ENCODE data around the gene TRIB2.
A peak's percentile ranks its signal among the peaks of the same experiment; 100 is the strongest.

TRIB2 gene

GRCh38 chr2:12771154-12771553 lies 54.4 kb downstream of the TRIB2 start:
- Histone ChIP-seq H3K27ac (ENCODE audit: low read depth, low read length) (no peak overlapping the region), H3K27me3 (ENCODE audit: control insufficient read depth in 1 of 2, insufficient read depth in 2 of 2, low read length in 2 of 2) (no peaks in the 10 kb centered on the region), H3K4me1 (ENCODE audit: insufficient read depth, low read length) (no peaks in the 10 kb centered on the region)

GRCh38 chr2:12773586-12774394 lies 57.1 kb downstream of the TRIB2 start:
- Histone ChIP-seq H3K9me3 (ENCODE audit: low read length) (no peaks in the 10 kb centered on the region), H3K4me3 (ENCODE audit: low read depth in 1 of 2, low read length in 2 of 2) (no peak overlapping the region), H3K27ac (ENCODE audit: low read depth, low read length) (no peak overlapping the region), H3K36me3 (ENCODE audit: insufficient read depth, low read length) (no peaks in the 10 kb centered on the region), H3K4me1 (ENCODE audit: insufficient read depth, low read length) (no peaks in the 10 kb centered on the region), H3K27me3 (ENCODE audit: control insufficient read depth in 1 of 2, insufficient read depth in 2 of 2, low read length in 2 of 2) (no peaks in the 10 kb centered on the region), H3K9ac (ENCODE audit: low read length) (no peak overlapping the region)

More at GRCh38 chr2:12771154-12771553, 54.4 kb downstream of the TRIB2 start:
- Histone ChIP-seq H3K9ac (ENCODE audit: low read length) (no peak overlapping the region), H3K4me3 (ENCODE audit: low read depth in 1 of 2, low read length in 2 of 2) (no peak overlapping the region), H3K9me3 (ENCODE audit: low read length) (no peaks in the 10 kb centered on the region), H3K36me3 (ENCODE audit: insufficient read depth, low read length) (no peaks in the 10 kb centered on the region)

- Histone ChIP-seq H3K9ac (ENCODE audit: low read length) (no peak overlapping the region), H3K27me3 (ENCODE audit: control insufficient read depth in 1 of 2, insufficient read depth in 2 of 2, low read length in 2 of 2) (no peaks in the 10 kb centered on the region), H3K36me3 (ENCODE audit: insufficient read depth, low read length) (no peaks in the 10 kb centered on the region), H3K27ac (ENCODE audit: low read depth, low read length) (no peak overlapping the region), H3K4me3 (ENCODE audit: low read depth in 1 of 2, low read length in 2 of 2) (no peak overlapping the region), H3K9me3 (ENCODE audit: low read length) (no peaks in the 10 kb centered on the region), H3K4me1 (ENCODE audit: insufficient read depth, low read length) (no peaks in the 10 kb centered on the region)
Measured at GRCh38 chr2:12774395-12774727, 57.6 kb downstream of the TRIB2 start.

- H3K36me3 ChIP-seq (ENCODE audit: insufficient read depth, low read length), result no peaks in the 10 kb centered on the region
- no peak overlapping the region for H3K4me3 ChIP-seq (ENCODE audit: low read depth in 1 of 2, low read length in 2 of 2)
- no peak overlapping the region for H3K27ac ChIP-seq (ENCODE audit: low read depth, low read length)
- H3K4me1 ChIP-seq (ENCODE audit: insufficient read depth, low read length), result no peaks in the 10 kb centered on the region
- no peaks in the 10 kb centered on the region for H3K27me3 ChIP-seq (ENCODE audit: control insufficient read depth in 1 of 2, insufficient read depth in 2 of 2, low read length in 2 of 2)
- H3K9ac ChIP-seq (ENCODE audit: low read length), result no peak overlapping the region
- no peaks in the 10 kb centered on the region for H3K9me3 ChIP-seq (ENCODE audit: low read length)
Measured at GRCh38 chr2:12776521-12776961, 59.8 kb downstream of the TRIB2 start.

- Histone ChIP-seq H3K36me3 (ENCODE audit: insufficient read depth, low read length) (no peaks in the 10 kb centered on the region), H3K4me1 (ENCODE audit: insufficient read depth, low read length) (no peaks in the 10 kb centered on the region)
Measured at GRCh38 chr2:12778369-12778768, 61.6 kb downstream of the TRIB2 start.

GRCh38 chr2:12778811-12779579 lies 62.3 kb downstream of the TRIB2 start:
- Histone ChIP-seq H3K4me3 (ENCODE audit: low read depth in 1 of 2, low read length in 2 of 2) (no peak overlapping the region), H3K27me3 (ENCODE audit: control insufficient read depth in 1 of 2, insufficient read depth in 2 of 2, low read length in 2 of 2) (no peaks in the 10 kb centered on the region), H3K4me1 (ENCODE audit: insufficient read depth, low read length) (no peaks in the 10 kb centered on the region), H3K9ac (ENCODE audit: low read length) (no peak overlapping the region), H3K9me3 (ENCODE audit: low read length) (no peaks in the 10 kb centered on the region), H3K36me3 (ENCODE audit: insufficient read depth, low read length) (no peaks in the 10 kb centered on the region), H3K27ac (ENCODE audit: low read depth, low read length) (no peak overlapping the region)

More at GRCh38 chr2:12778369-12778768, 61.6 kb downstream of the TRIB2 start:
- Histone ChIP-seq H3K27me3 (ENCODE audit: control insufficient read depth in 1 of 2, insufficient read depth in 2 of 2, low read length in 2 of 2) (no peaks in the 10 kb centered on the region), H3K9ac (ENCODE audit: low read length) (no peak overlapping the region), H3K27ac (ENCODE audit: low read depth, low read length) (no peak overlapping the region), H3K4me3 (ENCODE audit: low read depth in 1 of 2, low read length in 2 of 2) (no peak overlapping the region), H3K9me3 (ENCODE audit: low read length) (no peaks in the 10 kb centered on the region)

GRCh38 chr2:12781329-12781728 lies 64.6 kb downstream of the TRIB2 start:
- H3K4me3 ChIP-seq (ENCODE audit: low read depth in 1 of 2, low read length in 2 of 2), result no peak overlapping the region
- H3K9ac ChIP-seq (ENCODE audit: low read length), result no peak overlapping the region
- H3K27me3 ChIP-seq (ENCODE audit: control insufficient read depth in 1 of 2, insufficient read depth in 2 of 2, low read length in 2 of 2), result no peaks in the 10 kb centered on the region
- no peak overlapping the region for H3K27ac ChIP-seq (ENCODE audit: low read depth, low read length)
- H3K4me1 ChIP-seq (ENCODE audit: insufficient read depth, low read length), result no peaks in the 10 kb centered on the region
- no peaks in the 10 kb centered on the region for H3K9me3 ChIP-seq (ENCODE audit: low read length)
- H3K36me3 ChIP-seq (ENCODE audit: insufficient read depth, low read length), result no peaks in the 10 kb centered on the region

- no peak overlapping the region for H3K4me3 ChIP-seq (ENCODE audit: low read depth in 1 of 2, low read length in 2 of 2)
- H3K36me3 ChIP-seq (ENCODE audit: insufficient read depth, low read length), result no peaks in the 10 kb centered on the region
- H3K9me3 ChIP-seq (ENCODE audit: low read length), result no peaks in the 10 kb centered on the region
- H3K27me3 ChIP-seq (ENCODE audit: control insufficient read depth in 1 of 2, insufficient read depth in 2 of 2, low read length in 2 of 2), result no peaks in the 10 kb centered on the region
- no peak overlapping the region for H3K9ac ChIP-seq (ENCODE audit: low read length)
- peak overlapping the region; percentile 10 for H3K27ac ChIP-seq (ENCODE audit: low read depth, low read length)
- peaks cover 6% of the 10 kb centered on the region for H3K4me1 ChIP-seq (ENCODE audit: insufficient read depth, low read length)
Measured at GRCh38 chr2:12787891-12788801, 71.4 kb downstream of the TRIB2 start.

GRCh38 chr2:12791906-12792305 lies 75.2 kb downstream of the TRIB2 start:
- peaks cover 6% of the 10 kb centered on the region for H3K4me1 ChIP-seq (ENCODE audit: insufficient read depth, low read length)
- H3K4me3 ChIP-seq (ENCODE audit: low read depth in 1 of 2, low read length in 2 of 2), result no peak overlapping the region
- no peak overlapping the region for H3K9ac ChIP-seq (ENCODE audit: low read length)
- H3K27ac ChIP-seq (ENCODE audit: low read depth, low read length), result no peak overlapping the region
- no peaks in the 10 kb centered on the region for H3K27me3 ChIP-seq (ENCODE audit: control insufficient read depth in 1 of 2, insufficient read depth in 2 of 2, low read length in 2 of 2)
- H3K9me3 ChIP-seq (ENCODE audit: low read length), result no peaks in the 10 kb centered on the region
- no peaks in the 10 kb centered on the region for H3K36me3 ChIP-seq (ENCODE audit: insufficient read depth, low read length)

Data from muscle layer of colon (tissue), 2 donors.